Hepatocyte (in vitro differentiated cells): Measurements from ENCODE around the gene VOPP1. TPM values are rescaled to one million over a fixed set of nuclear protein-coding genes. Genes with fewer than 3 reads are reported as not detected.

ENCODE experiments used
- DNase-seq: peaks from one replicate; pipeline ENCODE4 v3.0.0-alpha.2; 2016; ENCODE audit warnings: low spot score
- H2AFZ ChIP-seq: fragments of 200-600 bp; sonication (generic); 2 replicates; pipeline ENCODE4 v1.6.0; 2016; ENCODE audit warnings: antibody characterized with exemption, mild to moderate bottlenecking
- H3K27ac ChIP-seq: fragments of 200-600 bp; sonication (generic); 2 replicates; pipeline ENCODE4 v1.5.1; 2016; ENCODE audit warnings: mild to moderate bottlenecking
- H3K27me3 ChIP-seq: fragments of 200-600 bp; sonication (generic); 2 replicates; pipeline ENCODE4 v1.6.1; 2016
- H3K36me3 ChIP-seq: fragments of 200-600 bp; sonication (generic); replicated peaks from 2 replicates; pipeline ENCODE4 v1.5.1; 2016; ENCODE audit warnings: low read depth; ENCODE audit not compliant: insufficient read depth
- H3K4me1 ChIP-seq: fragments of 200-600 bp; sonication (generic); 2 replicates; pipeline ENCODE4 v1.5.1; 2016; ENCODE audit warnings: mild to moderate bottlenecking, moderate library complexity; ENCODE audit not compliant: insufficient read depth
- H3K4me2 ChIP-seq: fragments of 200-600 bp; sonication (generic); 2 replicates; pipeline ENCODE4 v1.6.0; 2016
- H3K4me3 ChIP-seq: fragments of 200-600 bp; sonication (generic); 2 replicates; pipeline ENCODE4 v1.5.1; 2016; ENCODE audit warnings: mild to moderate bottlenecking
- H3K79me2 ChIP-seq: fragments of 200-600 bp; sonication (generic); 2 replicates; pipeline ENCODE4 v1.6.0; 2017; ENCODE audit warnings: mild to moderate bottlenecking
- H3K9me2 ChIP-seq: fragments of 200-600 bp; sonication (generic); replicated peaks from 2 replicates; pipeline ENCODE4 v1.6.0; 2017; ENCODE audit warnings: mild to moderate bottlenecking; ENCODE audit not compliant: insufficient read depth
- H3K9me3 ChIP-seq: fragments of 200-600 bp; sonication (generic); 2 replicates; pipeline ENCODE4 v1.5.1; 2016; ENCODE audit warnings: low read depth, mild to moderate bottlenecking
- H4K20me1 ChIP-seq: fragments of 200-600 bp; sonication (generic); 2 replicates; pipeline ENCODE4 v1.6.0; 2016; ENCODE audit warnings: mild to moderate bottlenecking; ENCODE audit not compliant: insufficient read depth, poor library complexity, severe bottlenecking
- EZH2 ChIP-seq: fragments of 200-600 bp; sonication (generic); IDR thresholded peaks from 2 replicates; pipeline ENCODE4 v1.6.1; 2016; ENCODE audit warnings: antibody characterized with exemption, mild to moderate bottlenecking, borderline replicate concordance
- EZH2phosphoT487 ChIP-seq: fragments of 200-600 bp; sonication (generic); IDR thresholded peaks from one replicate; pipeline ENCODE4 v1.6.1; 2018; ENCODE audit warnings: antibody characterized with exemption, mild to moderate bottlenecking, low read depth, moderate library complexity; ENCODE audit not compliant: unreplicated experiment, severe bottlenecking
- WGBS: methylation state at CpG from one replicate; pipeline ENCODE4 v1.1.6; 2016; ENCODE audit warnings: low lambda C conversion rate; ENCODE audit errors: missing lambda C conversion rate; 5-methylcytosine and 5-hydroxymethylcytosine counted together
- polyA plus RNA-seq: library from polyadenylated mRNA; unstranded; fragments of >200 nt; fragmentation: Nextera tagmentation; extraction: Ambion mirVana; gene quantifications from 2 replicates; pipeline ENCODE4 v1.2.1, GENCODE V29; 2016
- total RNA-seq: library from RNA; depleted of rRNA; stranded (reverse); fragments of >200 nt; gene quantifications from 2 replicates; pipeline ENCODE4 v1.2.3, GENCODE V29; 2014
- TF ChIP-seq, protein P1 (sequence below): fragments of 200-600 bp; sonication (generic); IDR thresholded peaks from 2 replicates; pipeline ENCODE4 v1.5.1; 2016; ENCODE audit warnings: antibody characterized with exemption, mild to moderate bottlenecking; ENCODE audit not compliant: poor library complexity

VOPP1 gene
- total and polyA plus RNA-seq, 2 experiments from 2014 or later: 6.5 to 25.3 TPM

DNA sequence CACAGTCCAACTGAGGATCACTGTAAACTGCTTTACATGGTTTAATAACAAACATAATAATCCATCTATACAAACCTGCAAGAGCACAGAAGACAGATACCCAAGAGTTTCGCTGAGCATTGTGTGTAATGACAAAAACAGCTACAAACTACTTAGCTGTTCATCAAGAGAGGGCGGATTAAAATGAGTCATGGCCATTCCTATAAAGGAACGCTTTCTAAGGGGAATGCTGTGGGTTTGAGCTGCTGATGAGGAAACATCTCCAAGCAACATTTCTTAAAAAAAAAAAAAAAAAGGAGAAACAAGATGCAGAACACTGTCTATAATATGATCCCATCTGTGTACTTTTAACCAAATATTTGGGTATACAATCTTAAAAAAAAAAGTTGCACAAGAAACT lies 33.8 kb downstream of the VOPP1 start:
- no peak overlapping the region for H3K27ac ChIP-seq
- WGBS: 77% methylated on average over 3 of the region's 3 CpGs
- H3K9me3 ChIP-seq: peaks cover 5% of the 10 kb centered on the region

DNA sequence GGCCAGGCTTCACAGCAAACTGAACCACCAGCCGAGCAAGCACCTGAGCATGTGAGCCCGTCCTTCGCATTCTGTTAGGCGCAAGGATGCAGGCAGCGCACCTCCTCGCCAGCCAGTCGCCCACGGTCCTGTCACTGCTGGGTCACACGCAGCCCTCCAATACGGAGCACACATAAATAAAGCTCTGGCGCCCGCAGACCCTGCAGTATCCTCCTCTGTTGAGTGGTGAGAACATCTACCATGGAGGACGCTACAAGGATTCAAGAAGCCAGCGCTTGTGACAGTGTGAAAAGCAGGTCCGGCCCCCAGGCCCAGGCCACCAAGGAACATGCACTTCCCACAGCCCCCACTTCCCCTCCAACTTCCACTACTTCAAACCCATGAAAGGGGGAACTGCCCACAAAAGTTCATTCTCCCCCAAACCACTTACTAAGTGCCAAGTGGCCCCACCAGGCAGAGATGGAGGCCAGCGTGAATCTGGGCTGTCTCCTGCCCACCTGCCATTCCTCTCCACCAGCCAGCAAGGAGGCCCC lies 34.8 kb downstream of the VOPP1 start:
- no peak overlapping the region for H3K4me2 ChIP-seq
- no peaks in the 10 kb centered on the region for H3K36me3 ChIP-seq
- H4K20me1 ChIP-seq: no peaks in the 10 kb centered on the region
- no peak overlapping the region for H3K27ac ChIP-seq
- no peak overlapping the region for H2AFZ ChIP-seq
- TF ChIP-seq, protein P1, sequence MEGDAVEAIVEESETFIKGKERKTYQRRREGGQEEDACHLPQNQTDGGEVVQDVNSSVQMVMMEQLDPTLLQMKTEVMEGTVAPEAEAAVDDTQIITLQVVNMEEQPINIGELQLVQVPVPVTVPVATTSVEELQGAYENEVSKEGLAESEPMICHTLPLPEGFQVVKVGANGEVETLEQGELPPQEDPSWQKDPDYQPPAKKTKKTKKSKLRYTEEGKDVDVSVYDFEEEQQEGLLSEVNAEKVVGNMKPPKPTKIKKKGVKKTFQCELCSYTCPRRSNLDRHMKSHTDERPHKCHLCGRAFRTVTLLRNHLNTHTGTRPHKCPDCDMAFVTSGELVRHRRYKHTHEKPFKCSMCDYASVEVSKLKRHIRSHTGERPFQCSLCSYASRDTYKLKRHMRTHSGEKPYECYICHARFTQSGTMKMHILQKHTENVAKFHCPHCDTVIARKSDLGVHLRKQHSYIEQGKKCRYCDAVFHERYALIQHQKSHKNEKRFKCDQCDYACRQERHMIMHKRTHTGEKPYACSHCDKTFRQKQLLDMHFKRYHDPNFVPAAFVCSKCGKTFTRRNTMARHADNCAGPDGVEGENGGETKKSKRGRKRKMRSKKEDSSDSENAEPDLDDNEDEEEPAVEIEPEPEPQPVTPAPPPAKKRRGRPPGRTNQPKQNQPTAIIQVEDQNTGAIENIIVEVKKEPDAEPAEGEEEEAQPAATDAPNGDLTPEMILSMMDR: no peak
- TF ChIP-seq EZH2phosphoT487 (no peak), EZH2 (no peak)
- no peak for DNase-seq
- H3K4me3 ChIP-seq: no peak overlapping the region
- H3K4me1 ChIP-seq: no peaks in the 10 kb centered on the region
- H3K9me3 ChIP-seq: peaks cover 5% of the 10 kb centered on the region
- H3K9me2 ChIP-seq: no peaks in the 10 kb centered on the region
- WGBS: 99% methylated on average over 16 of the region's 16 CpGs
- H3K79me2 ChIP-seq: peaks cover 6% of the 10 kb centered on the region
- H3K27me3 ChIP-seq: no peaks in the 10 kb centered on the region

More for the DNA sequence above, 33.8 kb downstream of the VOPP1 start:
- Histone ChIP-seq H3K4me1 (no peaks in the 10 kb centered on the region), H2AFZ (no peak overlapping the region), H3K4me2 (no peak overlapping the region), H4K20me1 (no peaks in the 10 kb centered on the region), H3K27me3 (no peaks in the 10 kb centered on the region), H3K36me3 (no peaks in the 10 kb centered on the region), H3K9me2 (no peaks in the 10 kb centered on the region), H3K79me2 (peaks cover 6% of the 10 kb centered on the region), H3K4me3 (no peak overlapping the region)
- TF ChIP-seq EZH2: no peak
- peak; percentile 35 for DNase-seq

DNA sequence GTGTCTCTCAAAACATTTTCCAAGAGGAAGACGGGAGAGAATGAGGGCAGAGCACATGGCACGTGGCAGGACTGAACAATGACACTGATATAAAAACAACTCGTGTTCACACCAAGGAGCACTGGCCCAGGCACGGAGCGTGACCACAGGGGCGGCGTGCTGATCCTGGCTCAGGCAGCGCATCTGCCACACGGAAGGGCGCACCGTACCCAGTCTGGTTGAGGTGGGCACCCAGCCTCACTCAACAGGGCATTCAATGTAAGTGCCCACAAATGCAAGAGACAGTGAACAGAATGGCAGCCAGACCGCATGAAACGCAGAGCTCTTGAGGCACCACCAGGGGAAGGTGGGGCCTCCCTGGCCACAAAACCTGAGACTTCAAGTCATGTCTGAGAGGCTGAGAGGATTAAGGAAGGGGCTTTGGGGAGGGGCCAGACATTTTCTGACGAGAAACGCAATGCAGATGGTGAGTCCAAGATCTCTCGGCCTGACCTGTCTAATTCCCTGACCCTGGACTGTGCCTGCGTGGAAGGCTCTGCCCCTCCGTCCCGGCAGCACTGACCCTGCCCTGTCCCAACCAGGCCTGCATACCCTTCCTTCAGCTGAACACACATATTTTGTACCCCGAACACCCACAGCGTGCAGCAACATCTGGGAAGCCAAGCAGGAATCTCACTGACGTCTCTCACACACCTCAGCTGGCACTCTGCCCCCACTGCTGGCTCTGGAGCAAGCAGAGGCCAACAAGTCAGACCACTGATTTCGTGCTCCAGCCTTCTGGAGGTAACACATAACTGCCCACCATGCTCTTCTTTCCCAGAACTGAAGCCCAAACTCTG lies 35.5 kb downstream of the VOPP1 start:
- Histone ChIP-seq H3K4me2 (no peak overlapping the region), H3K79me2 (peaks cover 6% of the 10 kb centered on the region), H3K4me1 (no peaks in the 10 kb centered on the region), H3K9me2 (no peaks in the 10 kb centered on the region), H3K9me3 (peaks cover 2% of the 10 kb centered on the region), H3K27ac (no peak overlapping the region), H3K27me3 (no peaks in the 10 kb centered on the region), H2AFZ (no peak overlapping the region), H4K20me1 (no peaks in the 10 kb centered on the region), H3K4me3 (no peak overlapping the region), H3K36me3 (no peaks in the 10 kb centered on the region)
- 86% methylated on average over 23 of the region's 23 CpGs for WGBS
- TF ChIP-seq EZH2 (no peak), EZH2phosphoT487 (no peak)
- TF ChIP-seq, protein P1: no peak
- no peak for DNase-seq

DNA sequence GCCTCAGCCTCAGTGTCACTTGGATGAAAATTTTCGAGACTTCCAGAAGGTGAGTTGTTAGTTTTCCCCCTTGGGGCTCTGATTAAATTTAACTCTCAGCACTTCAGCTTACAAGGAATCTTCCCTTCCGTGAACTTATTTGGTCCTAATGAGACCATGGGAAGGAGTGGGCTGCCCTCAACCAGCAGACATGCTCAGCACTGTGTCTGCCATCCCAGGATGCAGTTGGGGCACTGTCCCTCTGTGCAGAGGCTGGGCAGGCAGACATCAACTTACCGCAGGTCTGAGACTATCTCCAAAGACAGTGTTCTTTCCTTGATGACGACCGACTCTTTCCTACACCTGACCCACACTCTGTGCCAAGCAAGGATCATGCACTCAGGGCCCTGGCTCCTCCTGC lies 36.7 kb downstream of the VOPP1 start:
- TF ChIP-seq EZH2 (no peak), EZH2phosphoT487 (no peak)
- WGBS: 98% methylated on average over 5 of the region's 5 CpGs
- no peaks in the 10 kb centered on the region for H4K20me1 ChIP-seq
- no peak overlapping the region for H3K4me3 ChIP-seq
- no peaks in the 10 kb centered on the region for H3K9me2 ChIP-seq
- no peak overlapping the region for H3K27ac ChIP-seq
- no peaks in the 10 kb centered on the region for H3K36me3 ChIP-seq
- no peak overlapping the region for H2AFZ ChIP-seq
- no peak for DNase-seq
- peaks cover 6% of the 10 kb centered on the region for H3K79me2 ChIP-seq
- H3K9me3 ChIP-seq: no peaks in the 10 kb centered on the region
- H3K27me3 ChIP-seq: no peaks in the 10 kb centered on the region
- no peak overlapping the region for H3K4me2 ChIP-seq
- H3K4me1 ChIP-seq: no peaks in the 10 kb centered on the region
